GM19099 (cell line): ENCODE measurements around the gene GNPDA1.

Source experiments
- POLR2A ChIP-seq: IDR thresholded peaks from 3 replicates; pipeline ENCODE4 v1.6.1; 2011; ENCODE audit warnings: low read depth; ENCODE audit not compliant: insufficient read length; ENCODE audit errors: extremely low read depth

The GNPDA1 gene

DNA sequence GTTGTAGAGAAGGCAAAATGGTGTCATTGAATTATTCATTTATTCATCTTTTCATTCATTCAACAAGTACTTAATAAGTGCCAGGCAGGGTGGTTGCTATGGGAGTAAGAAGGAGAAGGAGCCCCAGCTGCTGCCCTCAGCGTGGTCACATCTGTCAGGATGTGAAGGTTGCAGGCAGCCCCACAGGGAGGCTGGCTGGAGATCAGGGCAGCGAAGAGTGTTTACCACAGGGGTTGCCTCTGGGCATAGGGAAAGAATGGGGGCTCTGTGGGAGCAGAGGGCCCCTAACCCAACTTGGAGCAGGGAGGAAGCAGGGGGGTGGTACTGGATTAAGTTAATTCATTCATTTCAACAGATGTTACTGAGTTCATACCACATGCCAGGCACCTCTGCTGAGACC, 60.8 kb downstream of the GNPDA1 start:
- TF ChIP-seq POLR2A: no peak

DNA sequence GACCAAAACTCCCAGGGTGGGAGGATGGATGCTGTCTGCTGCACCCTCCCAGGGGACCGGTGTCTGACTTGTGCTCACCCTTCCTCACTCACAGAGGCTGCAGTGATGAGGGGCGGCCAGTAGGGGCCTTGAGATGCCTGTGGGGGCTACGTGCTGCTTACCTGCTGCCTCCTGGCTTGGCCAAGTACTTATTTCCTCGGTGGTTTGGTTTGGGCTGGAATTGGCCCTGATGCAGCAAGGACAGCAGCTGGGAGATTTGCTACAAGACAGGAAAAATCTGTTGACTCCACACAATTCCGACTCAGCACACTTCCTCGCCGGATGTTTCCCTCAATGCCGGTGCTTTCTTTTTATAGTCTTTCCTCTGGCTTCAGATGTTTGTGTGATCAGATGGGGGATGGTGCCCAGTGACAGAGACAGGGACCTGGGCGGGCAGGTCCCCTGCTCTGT, 61.5 kb downstream of the GNPDA1 start:
- TF ChIP-seq POLR2A: no peak
